PFSK-1 (cell line): ENCODE results near the gene RUNX1.

Experiments
- FOXP2 ChIP-seq: optimal IDR thresholded peaks from 2 replicates; pipeline ENCODE3; 2011; ENCODE audit warnings: borderline replicate concordance, control low read depth, inconsistent platforms; ENCODE audit not compliant: insufficient read depth; ENCODE audit errors: extremely low read length, extremely low read depth
- POLR2AphosphoS5 ChIP-seq: IDR thresholded peaks from 2 replicates; pipeline ENCODE4 v1.6.1; 2012; ENCODE audit warnings: low read depth, mild to moderate bottlenecking, control low read depth, low read length, moderate library complexity
- SIN3A ChIP-seq: IDR thresholded peaks from 2 replicates; pipeline ENCODE4 v1.6.1; 2012; ENCODE audit warnings: mild to moderate bottlenecking, low read length, moderate library complexity, borderline replicate concordance; ENCODE audit not compliant: insufficient read depth
- TAF1 ChIP-seq: IDR thresholded peaks from 2 replicates; pipeline ENCODE4 v1.6.1; 2012; ENCODE audit warnings: low read length, control low read depth, borderline replicate concordance; ENCODE audit not compliant: insufficient read depth
- TF ChIP-seq, protein P1 (sequence below), 2 experiments: IDR thresholded peaks; 2 replicates each; pipeline versions ENCODE4 v1.6.1 to v1.8.0; 2011 to 2012; ENCODE audit warnings: low read depth in 2 of 2, low read length in 2 of 2, control low read depth in 1 of 2, inconsistent platforms in 1 of 2, mild to moderate bottlenecking in 1 of 2, moderate library complexity in 1 of 2; ENCODE audit not compliant: insufficient read depth in 1 of 2

Gene RUNX1

DNA sequence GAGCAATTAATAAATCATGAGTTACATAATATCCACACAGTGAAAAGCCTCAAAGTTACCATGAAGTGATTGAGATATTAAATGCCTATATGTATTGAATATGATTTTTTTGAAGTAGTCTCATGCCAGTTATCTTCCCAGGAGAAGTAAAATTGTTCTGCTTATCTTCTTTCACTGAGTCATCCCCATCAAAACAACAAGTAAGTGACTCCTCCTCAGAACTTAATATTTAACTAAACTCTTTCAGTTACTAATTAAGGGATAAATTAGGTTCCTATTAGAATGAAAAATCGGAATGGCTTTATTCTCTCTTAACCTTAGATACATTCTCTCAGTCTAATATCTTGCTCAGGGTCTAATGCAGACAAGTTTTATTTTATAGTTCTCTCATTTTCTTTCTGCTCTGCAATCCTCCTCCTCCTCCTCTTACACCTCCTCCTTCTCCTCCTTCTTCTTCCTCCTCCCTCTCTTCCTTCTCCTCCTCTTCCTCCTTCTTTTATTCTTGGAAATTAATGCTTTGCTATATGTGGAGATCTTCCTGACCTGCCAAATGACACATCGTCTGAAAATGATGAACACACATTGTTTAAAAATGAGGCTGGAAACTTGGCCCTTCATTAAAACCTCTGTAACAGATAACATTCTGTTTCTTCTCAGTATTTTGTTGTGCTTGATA is 110.9 kb downstream of the RUNX1 start:
- TF ChIP-seq POLR2AphosphoS5, result no peak

DNA sequence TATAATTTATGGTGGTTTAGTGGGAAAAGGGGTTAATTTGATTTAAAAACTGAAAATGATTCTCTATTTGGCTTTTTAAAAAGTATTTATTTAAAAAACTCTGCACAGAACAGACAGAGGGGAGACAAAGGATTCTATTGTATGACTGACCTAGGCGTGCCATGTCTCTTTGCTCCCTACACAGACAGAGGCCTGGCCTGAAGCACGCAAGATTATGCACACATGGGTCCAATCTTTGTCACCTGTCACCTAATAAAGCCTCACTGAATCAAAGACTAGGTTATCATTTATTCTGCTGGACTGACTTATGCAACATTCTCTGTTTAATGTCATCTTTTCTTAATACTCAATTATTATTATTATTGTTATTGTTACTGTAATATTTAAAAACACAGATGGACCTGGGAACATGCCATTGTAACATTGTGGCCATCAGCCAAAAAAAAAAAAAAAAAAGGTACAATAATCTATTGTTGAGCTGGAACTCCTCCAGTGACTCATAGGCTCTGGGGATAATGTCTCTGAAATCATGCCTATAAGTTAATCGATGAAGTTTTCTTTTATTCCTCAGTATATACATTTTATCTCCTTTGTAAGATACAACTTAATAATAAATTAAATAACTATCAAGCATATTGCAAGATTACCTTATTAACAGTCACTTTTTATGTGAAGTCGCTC is 112.1 kb downstream of the RUNX1 start:
- TF ChIP-seq SIN3A, result no peak
- TF ChIP-seq, protein P1, sequence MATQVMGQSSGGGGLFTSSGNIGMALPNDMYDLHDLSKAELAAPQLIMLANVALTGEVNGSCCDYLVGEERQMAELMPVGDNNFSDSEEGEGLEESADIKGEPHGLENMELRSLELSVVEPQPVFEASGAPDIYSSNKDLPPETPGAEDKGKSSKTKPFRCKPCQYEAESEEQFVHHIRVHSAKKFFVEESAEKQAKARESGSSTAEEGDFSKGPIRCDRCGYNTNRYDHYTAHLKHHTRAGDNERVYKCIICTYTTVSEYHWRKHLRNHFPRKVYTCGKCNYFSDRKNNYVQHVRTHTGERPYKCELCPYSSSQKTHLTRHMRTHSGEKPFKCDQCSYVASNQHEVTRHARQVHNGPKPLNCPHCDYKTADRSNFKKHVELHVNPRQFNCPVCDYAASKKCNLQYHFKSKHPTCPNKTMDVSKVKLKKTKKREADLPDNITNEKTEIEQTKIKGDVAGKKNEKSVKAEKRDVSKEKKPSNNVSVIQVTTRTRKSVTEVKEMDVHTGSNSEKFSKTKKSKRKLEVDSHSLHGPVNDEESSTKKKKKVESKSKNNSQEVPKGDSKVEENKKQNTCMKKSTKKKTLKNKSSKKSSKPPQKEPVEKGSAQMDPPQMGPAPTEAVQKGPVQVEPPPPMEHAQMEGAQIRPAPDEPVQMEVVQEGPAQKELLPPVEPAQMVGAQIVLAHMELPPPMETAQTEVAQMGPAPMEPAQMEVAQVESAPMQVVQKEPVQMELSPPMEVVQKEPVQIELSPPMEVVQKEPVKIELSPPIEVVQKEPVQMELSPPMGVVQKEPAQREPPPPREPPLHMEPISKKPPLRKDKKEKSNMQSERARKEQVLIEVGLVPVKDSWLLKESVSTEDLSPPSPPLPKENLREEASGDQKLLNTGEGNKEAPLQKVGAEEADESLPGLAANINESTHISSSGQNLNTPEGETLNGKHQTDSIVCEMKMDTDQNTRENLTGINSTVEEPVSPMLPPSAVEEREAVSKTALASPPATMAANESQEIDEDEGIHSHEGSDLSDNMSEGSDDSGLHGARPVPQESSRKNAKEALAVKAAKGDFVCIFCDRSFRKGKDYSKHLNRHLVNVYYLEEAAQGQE (IDR thresholded peaks at IDR 0.05; ENCODE audit: insufficient read depth in 1 of 2, low read depth in 2 of 2, low read length in 2 of 2), result no peak
- TF ChIP-seq TAF1, result no peak
- no peak for TF ChIP-seq FOXP2
- TF ChIP-seq POLR2AphosphoS5, result no peak

DNA sequence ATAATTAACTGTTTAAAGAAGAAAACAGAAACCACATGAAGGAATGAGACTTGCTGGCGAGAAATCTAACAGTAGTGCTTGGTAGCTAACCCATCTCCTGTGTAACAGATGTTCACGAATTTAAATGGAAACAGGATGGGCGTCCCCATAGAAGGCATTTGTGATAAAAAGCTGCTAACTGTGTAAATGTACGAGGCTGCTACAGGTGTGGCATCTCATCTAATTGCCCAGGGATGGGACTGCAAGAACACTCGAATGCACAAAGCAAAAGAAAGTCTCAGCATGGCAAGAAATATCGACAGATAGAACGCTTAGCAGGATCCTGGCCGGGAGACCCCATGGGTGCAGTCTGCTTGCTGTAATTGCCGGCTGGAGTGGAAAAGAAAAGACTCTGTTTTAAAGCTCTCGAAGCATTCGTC is 112.7 kb downstream of the RUNX1 start:
- no peak for TF ChIP-seq SIN3A
- TF ChIP-seq POLR2AphosphoS5, result no peak
- no peak for TF ChIP-seq FOXP2
- TF ChIP-seq TAF1, result no peak

DNA sequence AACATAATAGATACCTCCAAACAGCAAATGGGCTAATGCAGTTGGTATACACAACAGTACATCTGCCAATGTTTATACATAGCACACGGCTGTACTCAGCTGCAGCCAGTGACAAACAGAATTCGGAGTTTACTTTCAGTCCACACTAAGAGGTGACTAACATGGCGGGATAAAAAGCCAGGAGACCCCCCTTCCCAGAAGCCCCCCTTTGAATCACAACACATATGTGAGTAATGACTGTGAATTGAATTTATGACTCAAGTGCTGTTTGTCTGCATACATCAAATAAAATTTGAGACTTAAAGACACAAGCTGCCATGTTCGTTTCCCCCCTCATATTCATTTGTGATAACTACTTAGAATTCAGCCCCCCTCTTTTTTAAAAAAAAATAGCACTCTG is 113.2 kb downstream of the RUNX1 start:
- TF ChIP-seq POLR2AphosphoS5, result no peak
- no peak for TF ChIP-seq TAF1
- TF ChIP-seq, protein P1 (IDR thresholded peaks at IDR 0.05; ENCODE audit: insufficient read depth in 1 of 2, low read depth in 2 of 2, low read length in 2 of 2), result no peak
- no peak for TF ChIP-seq SIN3A
- no peak for TF ChIP-seq FOXP2

DNA sequence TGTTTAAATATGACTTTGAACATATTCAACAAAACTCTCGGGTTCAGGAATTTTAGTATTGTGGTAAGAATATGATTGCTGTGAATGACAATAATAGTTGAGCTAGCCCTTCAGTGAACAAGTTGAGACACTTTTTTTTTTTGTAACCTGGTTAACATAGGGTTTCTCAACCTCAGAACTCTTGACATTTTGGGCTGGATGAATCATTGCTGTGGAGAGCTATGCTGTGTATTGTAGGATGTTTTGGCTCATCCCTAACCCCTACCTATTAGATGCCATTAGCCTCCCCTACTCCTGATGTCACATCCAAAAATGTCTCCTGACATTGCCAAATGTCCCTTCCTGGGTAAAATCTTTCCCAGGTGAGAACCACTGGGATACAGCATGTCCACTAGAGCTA is 113.7 kb downstream of the RUNX1 start:
- TF ChIP-seq POLR2AphosphoS5 (no peak), FOXP2 (no peak), TAF1 (no peak), SIN3A (no peak)
- TF ChIP-seq, protein P1 (IDR thresholded peaks at IDR 0.05; ENCODE audit: insufficient read depth in 1 of 2, low read depth in 2 of 2, low read length in 2 of 2), result no peak

DNA sequence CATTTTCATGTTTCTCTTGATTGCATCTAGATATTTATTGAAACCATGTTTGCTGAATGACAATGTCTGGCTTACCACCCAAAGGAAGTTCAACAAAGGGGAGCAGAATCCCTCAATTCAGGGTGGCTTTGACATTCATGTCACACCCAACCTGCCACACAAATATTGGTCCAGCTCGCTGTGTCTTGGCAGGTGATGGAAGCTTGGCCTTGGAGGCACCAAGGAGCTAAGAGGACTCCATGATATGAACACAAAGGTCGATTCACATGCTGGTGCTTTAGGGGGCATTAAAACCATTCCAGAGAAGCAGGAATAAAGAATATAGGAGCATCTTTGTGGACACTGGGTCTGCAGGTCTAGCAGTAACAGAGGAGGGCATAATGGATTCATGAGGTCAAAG is 114.8 kb downstream of the RUNX1 start:
- TF ChIP-seq POLR2AphosphoS5, result no peak
- no peak for TF ChIP-seq SIN3A
- no peak for TF ChIP-seq TAF1
- no peak for TF ChIP-seq FOXP2
- TF ChIP-seq, protein P1 (IDR thresholded peaks at IDR 0.05; ENCODE audit: insufficient read depth in 1 of 2, low read depth in 2 of 2, low read length in 2 of 2), result no peak
